GM12873 (cell line): ENCODE measurements around the gene ADARB2.

Experiments used
- TF ChIP-seq, protein P1 (sequence below): IDR thresholded peaks from 2 replicates; pipeline ENCODE4 v1.5.1; 2012; ENCODE audit warnings: low read depth, mild to moderate bottlenecking, moderate library complexity, low read length, control low read depth; ENCODE audit not compliant: insufficient read depth; ENCODE audit errors: missing control alignments

ADARB2 gene

DNA sequence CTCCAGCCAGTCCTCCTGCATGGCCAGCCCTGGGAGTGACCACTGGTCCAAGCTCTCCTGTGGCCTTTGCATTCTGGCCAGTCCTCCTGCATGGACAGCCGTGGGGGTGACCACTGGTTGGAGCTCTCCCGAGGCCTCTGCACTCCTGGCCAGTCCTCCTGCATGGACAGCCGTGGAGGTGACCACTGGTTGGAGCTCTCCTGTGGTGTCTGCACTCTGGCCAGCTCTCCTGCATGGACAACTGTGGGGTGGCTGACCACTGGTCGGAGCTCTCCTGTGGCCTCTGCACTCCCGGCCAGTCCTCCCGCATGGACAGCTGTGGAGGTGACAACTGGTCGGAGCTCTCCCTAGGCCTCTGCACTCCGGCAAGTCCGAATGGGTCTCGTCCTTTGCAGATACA is 28.7 kb upstream of the ADARB2 start:
- TF ChIP-seq, protein P1, sequence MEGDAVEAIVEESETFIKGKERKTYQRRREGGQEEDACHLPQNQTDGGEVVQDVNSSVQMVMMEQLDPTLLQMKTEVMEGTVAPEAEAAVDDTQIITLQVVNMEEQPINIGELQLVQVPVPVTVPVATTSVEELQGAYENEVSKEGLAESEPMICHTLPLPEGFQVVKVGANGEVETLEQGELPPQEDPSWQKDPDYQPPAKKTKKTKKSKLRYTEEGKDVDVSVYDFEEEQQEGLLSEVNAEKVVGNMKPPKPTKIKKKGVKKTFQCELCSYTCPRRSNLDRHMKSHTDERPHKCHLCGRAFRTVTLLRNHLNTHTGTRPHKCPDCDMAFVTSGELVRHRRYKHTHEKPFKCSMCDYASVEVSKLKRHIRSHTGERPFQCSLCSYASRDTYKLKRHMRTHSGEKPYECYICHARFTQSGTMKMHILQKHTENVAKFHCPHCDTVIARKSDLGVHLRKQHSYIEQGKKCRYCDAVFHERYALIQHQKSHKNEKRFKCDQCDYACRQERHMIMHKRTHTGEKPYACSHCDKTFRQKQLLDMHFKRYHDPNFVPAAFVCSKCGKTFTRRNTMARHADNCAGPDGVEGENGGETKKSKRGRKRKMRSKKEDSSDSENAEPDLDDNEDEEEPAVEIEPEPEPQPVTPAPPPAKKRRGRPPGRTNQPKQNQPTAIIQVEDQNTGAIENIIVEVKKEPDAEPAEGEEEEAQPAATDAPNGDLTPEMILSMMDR = no peak

DNA sequence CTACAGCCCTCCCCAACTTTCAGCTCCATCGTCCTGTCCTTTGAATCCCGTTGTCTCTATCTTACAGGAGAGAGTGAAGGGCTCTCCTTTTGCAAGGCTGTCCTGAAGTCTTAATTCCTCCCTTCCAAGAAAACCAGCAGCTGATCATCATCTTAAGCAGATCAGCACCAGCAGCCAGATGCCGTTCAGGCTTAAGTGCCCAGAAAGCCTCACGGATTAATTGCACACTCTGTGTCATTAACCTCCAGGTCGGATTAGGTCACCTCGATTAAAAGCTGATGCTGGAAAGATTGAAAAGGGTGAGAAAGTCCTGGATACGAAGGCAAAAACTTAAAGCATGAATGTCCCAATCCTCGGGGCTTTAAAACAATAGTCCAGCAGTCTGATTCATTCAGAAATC is 24.8 kb upstream of the ADARB2 start:
- TF ChIP-seq, protein P1 = no peak

DNA sequence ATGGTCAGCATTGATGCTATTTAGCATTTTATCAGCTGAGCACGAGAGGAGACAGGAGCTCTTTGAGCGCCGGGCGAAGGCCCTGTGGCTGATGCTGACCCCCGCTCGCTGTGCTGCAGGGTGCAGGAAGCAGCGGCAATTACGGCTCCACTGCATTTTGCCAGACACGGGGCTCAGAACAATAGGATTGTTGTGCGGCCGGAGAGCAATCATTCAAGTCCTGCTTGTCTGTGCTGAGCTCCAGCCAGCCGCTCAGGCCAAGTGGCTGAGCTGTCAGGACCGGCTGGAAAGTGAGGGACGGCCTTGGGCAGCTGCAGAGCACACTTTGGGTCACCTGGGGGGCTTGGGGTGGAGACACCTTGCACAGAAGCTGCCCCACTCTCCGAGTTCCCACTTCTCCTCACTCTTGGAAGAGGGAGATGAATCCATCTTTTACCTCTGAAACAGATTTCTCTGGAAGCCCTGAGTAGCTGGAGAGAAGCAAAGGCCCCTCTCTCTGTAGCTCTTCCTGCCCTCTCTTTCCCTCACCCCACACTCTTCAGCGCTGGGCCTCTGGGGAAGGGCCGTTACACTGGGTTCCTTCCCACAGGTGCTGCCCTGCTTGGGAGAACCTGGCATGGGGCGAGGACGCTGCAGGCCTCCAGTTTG is 17.3 kb upstream of the ADARB2 start:
- TF ChIP-seq, protein P1 = no peak

DNA sequence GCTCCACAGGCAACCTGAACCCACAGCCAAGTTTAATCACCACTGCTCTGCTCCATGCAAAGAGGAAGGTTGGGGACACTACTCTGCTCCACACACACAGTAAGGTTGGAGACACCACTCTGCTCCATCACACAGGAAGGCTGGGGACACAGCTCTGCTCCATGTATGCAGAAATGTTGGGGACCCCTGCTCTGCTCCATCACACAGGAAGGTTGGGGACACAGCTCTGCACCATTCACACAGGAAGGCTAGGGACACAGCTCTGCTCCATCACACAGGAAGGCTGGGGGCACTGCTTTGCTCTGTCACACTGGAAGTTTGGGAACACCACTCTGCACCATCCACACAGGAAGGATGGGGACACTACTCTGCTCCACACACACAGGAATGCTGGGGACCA is 14.8 kb upstream of the ADARB2 start:
- TF ChIP-seq, protein P1 = no peak

DNA sequence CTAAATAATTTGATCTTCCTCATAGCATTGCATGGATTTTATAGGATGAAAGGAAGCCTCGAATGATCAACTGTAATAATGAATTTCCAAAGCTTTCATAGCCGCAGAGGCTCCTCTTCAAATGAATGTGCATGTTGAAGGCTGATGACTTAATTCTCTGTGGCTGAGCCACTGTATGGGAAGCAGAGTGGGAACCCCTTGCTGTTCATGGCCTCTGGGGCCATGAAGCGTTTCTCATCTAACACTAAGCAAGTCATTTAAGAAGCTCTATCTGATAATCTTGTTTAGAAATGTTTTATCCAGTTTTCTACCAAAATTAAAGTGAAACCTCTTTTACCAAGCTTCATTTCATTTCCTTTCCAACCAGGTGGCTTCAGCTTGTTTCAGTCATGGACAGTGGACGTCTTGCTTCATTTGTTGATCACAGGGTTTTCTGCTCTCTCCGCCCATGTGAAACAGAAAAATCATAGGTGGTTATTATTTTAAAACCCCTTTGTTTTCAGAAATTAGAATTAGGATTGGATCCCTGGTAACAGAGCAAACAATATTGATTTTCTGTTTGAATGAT is 10.3 kb upstream of the ADARB2 start:
- TF ChIP-seq, protein P1 = no peak

DNA sequence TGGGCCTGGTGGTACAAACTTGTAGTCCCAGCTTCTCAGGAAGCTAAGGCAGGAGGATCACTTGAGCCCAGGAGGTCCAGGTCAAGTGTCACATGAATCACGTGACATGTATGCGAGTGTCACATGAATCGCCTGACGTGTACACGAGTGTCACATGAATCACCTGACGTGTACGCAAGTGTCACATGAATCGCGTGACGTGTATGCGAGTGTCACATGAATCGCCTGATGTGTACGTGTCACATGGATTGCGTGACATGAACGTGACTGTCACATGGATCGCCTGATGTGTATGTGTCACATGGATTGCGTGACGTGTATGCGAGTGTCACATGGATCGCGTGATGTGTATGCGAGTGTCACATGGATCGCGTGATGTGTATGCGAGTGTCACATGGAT is 9.5 kb upstream of the ADARB2 start:
- TF ChIP-seq, protein P1 = no peak

DNA sequence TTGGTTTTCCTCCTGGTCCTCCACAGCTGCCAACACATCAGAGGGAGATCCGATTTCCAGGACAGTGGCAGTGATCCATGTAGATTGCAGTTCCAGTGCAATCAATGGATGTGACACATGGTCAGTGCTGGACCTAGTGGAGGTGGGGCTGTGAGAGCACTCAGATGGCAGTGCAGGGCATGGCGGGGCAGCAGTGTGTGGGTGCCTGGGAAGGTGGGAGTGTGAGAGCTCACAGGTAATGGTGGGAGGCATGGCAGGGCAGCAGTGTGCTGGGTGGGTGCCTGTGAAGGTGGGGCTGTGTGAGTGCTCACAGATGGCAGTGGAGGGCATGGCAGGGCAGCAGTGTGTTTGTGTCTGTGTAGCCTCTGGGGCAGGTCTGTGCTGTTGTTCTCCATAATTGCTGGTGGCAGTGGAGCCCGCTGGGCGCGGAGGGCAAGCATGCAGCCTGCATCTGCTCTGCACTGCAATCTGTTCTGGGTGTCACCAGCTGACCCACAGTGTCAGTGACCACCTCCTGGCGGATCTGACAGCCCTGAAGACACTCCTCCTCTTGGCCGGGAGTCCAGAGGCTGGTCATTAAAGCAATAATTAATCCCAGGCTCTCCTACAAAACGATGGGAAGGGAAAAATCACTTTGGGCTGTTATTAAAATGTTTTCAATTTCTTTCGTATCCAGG is 8.6 kb upstream of the ADARB2 start:
- TF ChIP-seq, protein P1 = no peak
